Type B pancreatic cell (in vitro differentiated cells): ENCODE measurements around the gene SP6. TPM values are rescaled to one million over a fixed set of nuclear protein-coding genes. Genes with fewer than 3 reads are reported as not detected.

Experiments
- DNase-seq: peaks from one replicate; pipeline ENCODE4 v3.0.0; 2021; ENCODE audit warnings: mixed read lengths; ENCODE audit not compliant: unreplicated experiment; ENCODE audit errors: extremely low spot score
- H3K27ac Mint-ChIP-seq: 2 replicates; pipeline ENCODE4 v1.8.0; 2021; ENCODE audit warnings: mild to moderate bottlenecking, mixed read lengths
- H3K27me3 Mint-ChIP-seq: 2 replicates; pipeline ENCODE4 v1.8.0; 2021; ENCODE audit warnings: mixed read lengths
- H3K36me3 Mint-ChIP-seq: 2 replicates; pipeline ENCODE4 v1.8.0; 2021; ENCODE audit warnings: mixed read lengths
- H3K4me1 Mint-ChIP-seq: one replicate; pipeline ENCODE4 v1.8.0; 2021; ENCODE audit warnings: mixed read lengths; ENCODE audit not compliant: unreplicated experiment
- H3K4me3 Mint-ChIP-seq: 2 replicates; pipeline ENCODE4 v1.8.0; 2021; ENCODE audit warnings: mild to moderate bottlenecking, mixed read lengths
- H3K9me3 Mint-ChIP-seq: 2 replicates; pipeline ENCODE4 v1.8.0; 2021; ENCODE audit warnings: mixed read lengths
- CTCF ChIP-seq: fragments of 200-600 bp; sonication (generic); conservative IDR thresholded peaks from 2 replicates; pipeline ENCODE4 v1.5.0; 2021; ENCODE audit warnings: antibody characterized with exemption, mild to moderate bottlenecking
- total RNA-seq: library from RNA; stranded (reverse); gene quantifications from 2 replicates; pipeline ENCODE4 v1.2.1, GENCODE V29; 2021; ENCODE audit warnings: low replicate concordance

Gene SP6
- total RNA-seq, 1 donor from 2014 or later, result 19.3 TPM

- no peaks in the 10 kb centered on the region for H3K9me3 Mint-ChIP-seq
- peaks cover 52% of the 10 kb centered on the region for H3K27me3 Mint-ChIP-seq
- no peaks in the 10 kb centered on the region for H3K4me1 Mint-ChIP-seq
- TF ChIP-seq CTCF, result no peak
- no peak for DNase-seq
- H3K27ac Mint-ChIP-seq, result no peak overlapping the region
- no peaks in the 10 kb centered on the region for H3K36me3 Mint-ChIP-seq
- no peak overlapping the region for H3K4me3 Mint-ChIP-seq
Measured at GRCh38 chr17:47800686-47801085, 50.3 kb downstream of the SP6 start.

GRCh38 chr17:47797797-47798196 lies 53.2 kb downstream of the SP6 start:
- peaks cover 70% of the 10 kb centered on the region for H3K27me3 Mint-ChIP-seq
- no peak overlapping the region for H3K4me3 Mint-ChIP-seq
- H3K27ac Mint-ChIP-seq, result no peak overlapping the region

More at GRCh38 chr17:47797797-47798196, 53.2 kb downstream of the SP6 start:
- H3K9me3 Mint-ChIP-seq, result no peaks in the 10 kb centered on the region
- DNase-seq, result no peak
- H3K4me1 Mint-ChIP-seq, result no peaks in the 10 kb centered on the region
- no peak for TF ChIP-seq CTCF
- H3K36me3 Mint-ChIP-seq, result no peaks in the 10 kb centered on the region

Other genes starting within 250 kb of the SP6 start
- gene KPNB1, start 201.2 kb downstream of the SP6 start, total RNA-seq, result 300 and 372 TPM in 2 replicates
- gene TBKBP1, start 157.0 kb downstream of the SP6 start, total RNA-seq, result 10.5 and 19.7 TPM in 2 replicates
- not detected in 2 replicates for gene TBX21, start 117.9 kb downstream of the SP6 start, total RNA-seq
- gene OSBPL7, start 29.4 kb downstream of the SP6 start, total RNA-seq, result 9.1 and 20.3 TPM in 2 replicates
- 37.7 and 49.4 TPM in 2 replicates for gene MRPL10, start 19.6 kb downstream of the SP6 start, total RNA-seq
- gene LRRC46, start 19.5 kb downstream of the SP6 start, total RNA-seq, result 0.64 and 2.8 TPM in 2 replicates
- 34.9 and 45.2 TPM in 2 replicates for gene SCRN2, start 9.9 kb downstream of the SP6 start, total RNA-seq
- 16.9 and 22.0 TPM in 2 replicates for gene SP2, start 45.1 kb upstream of the SP6 start, total RNA-seq
- 12.8 and 16.3 TPM in 2 replicates for gene PNPO, start 90.4 kb upstream of the SP6 start, total RNA-seq
- gene PRR15L, start 106.7 kb upstream of the SP6 start, total RNA-seq, result 20.0 and 32.5 TPM in 2 replicates
- gene CDK5RAP3, start 120.0 kb upstream of the SP6 start, total RNA-seq, result 187 and 217 TPM in 2 replicates
- 1.9 and 5.7 TPM in 2 replicates for gene COPZ2, start 186.6 kb upstream of the SP6 start, total RNA-seq
- 99.1 and 111 TPM in 2 replicates for gene NFE2L1, start 197.2 kb upstream of the SP6 start, total RNA-seq